RWPE2 (cell line): ENCODE data around the gene SLC25A27.
A peak's percentile ranks its signal among the peaks of the same experiment; 100 is the strongest.

ENCODE experiments used
- ATAC-seq: fragments of 200-7000 bp; cut with Tn5 transposase; 3 replicates; pipeline ENCODE4 v1.9.1; 2021; ENCODE audit warnings: low read depth
- DNase-seq: peaks from one replicate; pipeline ENCODE4 v3.0.0-alpha.2; 2020; ENCODE audit warnings: low spot score
- H3K27ac ChIP-seq: fragments of 450-650 bp; 2 replicates; pipeline ENCODE4 v1.5.1; 2017; ENCODE audit warnings: mild to moderate bottlenecking; ENCODE audit not compliant: poor library complexity, severe bottlenecking
- H3K27me3 ChIP-seq: fragments of 250-450 bp; sonication (Bioruptor Pico); 2 replicates; pipeline ENCODE4 v1.5.1; 2021; ENCODE audit warnings: mild to moderate bottlenecking, moderate library complexity; ENCODE audit not compliant: insufficient read depth, poor library complexity, severe bottlenecking
- H3K36me3 ChIP-seq: fragments of 250-450 bp; sonication (Bioruptor Pico); 2 replicates; pipeline ENCODE4 v1.5.1; 2020; ENCODE audit warnings: low read depth, mild to moderate bottlenecking, moderate library complexity
- H3K4me1 ChIP-seq: fragments of 250-450 bp; sonication (Bioruptor Pico); 2 replicates; pipeline ENCODE4 v1.5.1; 2021; ENCODE audit warnings: mild to moderate bottlenecking, moderate library complexity; ENCODE audit not compliant: insufficient read depth, poor library complexity, severe bottlenecking
- H3K4me3 ChIP-seq: fragments of 250-450 bp; sonication (Bioruptor Pico); 2 replicates; pipeline ENCODE4 v1.5.1; 2021; ENCODE audit warnings: mild to moderate bottlenecking, moderate library complexity; ENCODE audit not compliant: severe bottlenecking
- H3K9me3 ChIP-seq: fragments of 250-450 bp; sonication (Bioruptor Pico); 2 replicates; pipeline ENCODE4 v1.5.1; 2021; ENCODE audit warnings: mild to moderate bottlenecking, moderate library complexity; ENCODE audit not compliant: severe bottlenecking
- TF ChIP-seq, protein P1 (sequence below): fragments of 450-650 bp; IDR thresholded peaks from one replicate; pipeline ENCODE4 v1.5.1; 2017; ENCODE audit warnings: mild to moderate bottlenecking, moderate library complexity; ENCODE audit not compliant: poor library complexity, severe bottlenecking

SLC25A27 gene

GRCh38 chr6:46612645-46613044, 40.1 kb upstream of the SLC25A27 start:
- Histone ChIP-seq H3K4me1 (no peaks in the 10 kb centered on the region), H3K4me3 (no peak overlapping the region), H3K36me3 (no peaks in the 10 kb centered on the region), H3K9me3 (no peaks in the 10 kb centered on the region), H3K27me3 (no peaks in the 10 kb centered on the region), H3K27ac (no peak overlapping the region)
- TF ChIP-seq, protein P1, sequence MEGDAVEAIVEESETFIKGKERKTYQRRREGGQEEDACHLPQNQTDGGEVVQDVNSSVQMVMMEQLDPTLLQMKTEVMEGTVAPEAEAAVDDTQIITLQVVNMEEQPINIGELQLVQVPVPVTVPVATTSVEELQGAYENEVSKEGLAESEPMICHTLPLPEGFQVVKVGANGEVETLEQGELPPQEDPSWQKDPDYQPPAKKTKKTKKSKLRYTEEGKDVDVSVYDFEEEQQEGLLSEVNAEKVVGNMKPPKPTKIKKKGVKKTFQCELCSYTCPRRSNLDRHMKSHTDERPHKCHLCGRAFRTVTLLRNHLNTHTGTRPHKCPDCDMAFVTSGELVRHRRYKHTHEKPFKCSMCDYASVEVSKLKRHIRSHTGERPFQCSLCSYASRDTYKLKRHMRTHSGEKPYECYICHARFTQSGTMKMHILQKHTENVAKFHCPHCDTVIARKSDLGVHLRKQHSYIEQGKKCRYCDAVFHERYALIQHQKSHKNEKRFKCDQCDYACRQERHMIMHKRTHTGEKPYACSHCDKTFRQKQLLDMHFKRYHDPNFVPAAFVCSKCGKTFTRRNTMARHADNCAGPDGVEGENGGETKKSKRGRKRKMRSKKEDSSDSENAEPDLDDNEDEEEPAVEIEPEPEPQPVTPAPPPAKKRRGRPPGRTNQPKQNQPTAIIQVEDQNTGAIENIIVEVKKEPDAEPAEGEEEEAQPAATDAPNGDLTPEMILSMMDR = no peak
- DNase-seq (no peak), ATAC-seq (no peak)

- ATAC-seq (no peak), DNase-seq (no peak)
- Histone ChIP-seq H3K27ac (no peak overlapping the region), H3K36me3 (no peaks in the 10 kb centered on the region), H3K4me1 (no peaks in the 10 kb centered on the region), H3K27me3 (no peaks in the 10 kb centered on the region), H3K4me3 (no peak overlapping the region), H3K9me3 (no peaks in the 10 kb centered on the region)
- TF ChIP-seq, protein P1 = no peak
Observed at GRCh38 chr6:46618726-46619125, 34.0 kb upstream of the SLC25A27 start.

DNA sequence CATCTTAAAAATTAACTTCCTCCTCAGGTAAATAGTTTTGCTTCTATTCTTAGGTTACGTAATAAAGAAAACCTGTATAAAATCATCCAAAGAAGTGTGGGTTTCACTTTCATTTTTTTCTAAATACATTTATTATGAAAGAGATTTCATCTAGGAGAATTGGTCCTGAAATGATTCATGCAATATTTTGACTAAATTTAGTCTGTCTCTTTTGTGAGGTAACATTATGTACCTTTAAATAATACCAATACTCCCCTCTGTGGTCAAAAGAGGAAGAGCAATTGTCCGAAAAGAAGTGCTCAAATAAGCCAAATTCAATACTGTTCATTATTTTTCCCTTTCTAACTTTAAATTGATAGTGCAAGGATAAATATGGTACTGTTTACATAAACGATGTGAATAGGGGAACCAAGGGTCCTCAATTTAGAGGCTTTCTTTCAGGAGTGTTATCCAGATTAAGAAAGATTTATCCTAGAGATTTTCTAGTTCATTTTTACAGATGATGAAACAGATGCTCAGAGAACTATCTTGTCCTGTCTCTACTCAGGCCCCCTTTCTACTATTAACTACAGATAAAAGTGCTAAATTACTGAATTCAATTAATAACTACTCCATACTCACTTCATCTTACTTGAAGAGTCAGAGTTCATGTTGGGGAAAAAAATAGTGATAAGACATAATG, 26.4 kb upstream of the SLC25A27 start:
- H3K27ac ChIP-seq = no peak overlapping the region
- H3K36me3 ChIP-seq = no peaks in the 10 kb centered on the region
- H3K27me3 ChIP-seq = no peaks in the 10 kb centered on the region
- TF ChIP-seq, protein P1 = peak; percentile 79
- DNase-seq (no peak), ATAC-seq (no peak)
- no peaks in the 10 kb centered on the region for H3K9me3 ChIP-seq
- peaks cover 3% of the 10 kb centered on the region for H3K4me1 ChIP-seq
- H3K4me3 ChIP-seq = no peak overlapping the region

- H3K4me1 ChIP-seq = peaks cover 3% of the 10 kb centered on the region
- no peak for ATAC-seq
- no peak overlapping the region for H3K4me3 ChIP-seq
- no peak for DNase-seq
- no peaks in the 10 kb centered on the region for H3K9me3 ChIP-seq
- no peaks in the 10 kb centered on the region for H3K27me3 ChIP-seq
- H3K36me3 ChIP-seq = no peaks in the 10 kb centered on the region
- TF ChIP-seq, protein P1 = no peak
- H3K27ac ChIP-seq = no peak overlapping the region
Observed at GRCh38 chr6:46626976-46627375, 25.8 kb upstream of the SLC25A27 start.

GRCh38 chr6:46628498-46628897, 24.3 kb upstream of the SLC25A27 start:
- no peaks in the 10 kb centered on the region for H3K9me3 ChIP-seq
- no peak overlapping the region for H3K4me3 ChIP-seq
- ATAC-seq = no peak
- H3K36me3 ChIP-seq = no peaks in the 10 kb centered on the region
- no peak for DNase-seq
- H3K27ac ChIP-seq = no peak overlapping the region
- TF ChIP-seq, protein P1 = no peak
- no peaks in the 10 kb centered on the region for H3K27me3 ChIP-seq
- H3K4me1 ChIP-seq = peaks cover 3% of the 10 kb centered on the region
